ENCODE measurements around the gene SAMM50. TPM values are rescaled to one million over a fixed set of nuclear protein-coding genes. Genes with fewer than 3 reads are reported as not detected.

SAMM50 gene
- total and polyA plus RNA-seq, 2 experiments from 2014 or later: 56.8 to 92.0 TPM

DNA sequence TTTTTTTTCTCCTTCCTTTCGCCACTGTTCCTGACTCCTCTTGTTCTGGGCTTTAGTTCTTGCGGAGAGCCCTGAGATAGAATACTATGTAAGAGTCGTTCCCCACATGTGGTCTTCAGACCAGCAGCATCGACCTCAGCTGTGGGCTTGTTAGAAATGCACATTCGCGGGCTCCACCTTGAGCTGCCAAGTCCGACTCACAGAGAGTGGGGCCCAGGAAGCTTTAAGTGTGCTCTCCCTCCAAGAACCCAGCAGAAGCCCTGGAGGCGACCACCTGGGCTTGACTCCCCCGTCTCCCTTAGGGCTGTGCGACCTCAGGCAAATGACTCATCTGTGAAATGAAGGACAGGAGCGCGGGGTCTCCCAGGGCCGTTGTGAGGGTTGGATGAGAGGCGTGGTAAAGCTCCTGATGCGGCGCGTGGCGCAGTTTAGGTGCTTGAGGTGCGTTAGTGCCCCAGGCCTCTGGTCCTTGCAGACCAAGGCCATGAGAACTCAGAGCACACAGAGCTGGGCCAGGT is 18.8 kb downstream of the SAMM50 start:
- Histone ChIP-seq H3K27ac (no peak overlapping the region), H3K4me1 (ENCODE audit: low read depth) (no peaks in the 10 kb centered on the region), H3K36me3 (peaks cover 44% of the 10 kb centered on the region), H3K27me3 (no peaks in the 10 kb centered on the region), H3K9me3 (ENCODE audit: low read depth) (no peaks in the 10 kb centered on the region), H3K4me3 (no peak overlapping the region)
- no peak for DNase-seq (ENCODE audit: low read depth in 1 of 2, low spot score in 1 of 2)
- TF ChIP-seq, protein P1, sequence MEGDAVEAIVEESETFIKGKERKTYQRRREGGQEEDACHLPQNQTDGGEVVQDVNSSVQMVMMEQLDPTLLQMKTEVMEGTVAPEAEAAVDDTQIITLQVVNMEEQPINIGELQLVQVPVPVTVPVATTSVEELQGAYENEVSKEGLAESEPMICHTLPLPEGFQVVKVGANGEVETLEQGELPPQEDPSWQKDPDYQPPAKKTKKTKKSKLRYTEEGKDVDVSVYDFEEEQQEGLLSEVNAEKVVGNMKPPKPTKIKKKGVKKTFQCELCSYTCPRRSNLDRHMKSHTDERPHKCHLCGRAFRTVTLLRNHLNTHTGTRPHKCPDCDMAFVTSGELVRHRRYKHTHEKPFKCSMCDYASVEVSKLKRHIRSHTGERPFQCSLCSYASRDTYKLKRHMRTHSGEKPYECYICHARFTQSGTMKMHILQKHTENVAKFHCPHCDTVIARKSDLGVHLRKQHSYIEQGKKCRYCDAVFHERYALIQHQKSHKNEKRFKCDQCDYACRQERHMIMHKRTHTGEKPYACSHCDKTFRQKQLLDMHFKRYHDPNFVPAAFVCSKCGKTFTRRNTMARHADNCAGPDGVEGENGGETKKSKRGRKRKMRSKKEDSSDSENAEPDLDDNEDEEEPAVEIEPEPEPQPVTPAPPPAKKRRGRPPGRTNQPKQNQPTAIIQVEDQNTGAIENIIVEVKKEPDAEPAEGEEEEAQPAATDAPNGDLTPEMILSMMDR (IDR thresholded peaks at IDR 0.05; ENCODE audit: low read depth, low read length): no peak

- no peak for DNase-seq (ENCODE audit: low read depth in 1 of 2, low spot score in 1 of 2)
- H3K4me1 ChIP-seq (ENCODE audit: low read depth): no peaks in the 10 kb centered on the region
- TF ChIP-seq, protein P1 (IDR thresholded peaks at IDR 0.05; ENCODE audit: low read depth, low read length): no peak
- H3K9me3 ChIP-seq (ENCODE audit: low read depth): no peaks in the 10 kb centered on the region
- no peak overlapping the region for H3K4me3 ChIP-seq
- peaks cover 46% of the 10 kb centered on the region for H3K36me3 ChIP-seq
- H3K27me3 ChIP-seq: no peaks in the 10 kb centered on the region
- H3K27ac ChIP-seq: no peak overlapping the region
These were observed 19.8 kb downstream of the SAMM50 start for GRCh38 chr22:43975041-43975440.

GRCh38 chr22:43976861-43977795 is 21.9 kb downstream of the SAMM50 start:
- H3K4me3 ChIP-seq: no peak overlapping the region
- H3K27me3 ChIP-seq: no peaks in the 10 kb centered on the region
- H3K4me1 ChIP-seq (ENCODE audit: low read depth): no peaks in the 10 kb centered on the region
- H3K36me3 ChIP-seq: peaks cover 54% of the 10 kb centered on the region
- H3K27ac ChIP-seq: no peak overlapping the region
- TF ChIP-seq, protein P1 (IDR thresholded peaks at IDR 0.05; ENCODE audit: low read depth, low read length): no peak
- no peaks in the 10 kb centered on the region for H3K9me3 ChIP-seq (ENCODE audit: low read depth)
- DNase-seq (ENCODE audit: low read depth in 1 of 2, low spot score in 1 of 2): no peak

- no peak overlapping the region for H3K27ac ChIP-seq
- DNase-seq (ENCODE audit: low read depth in 1 of 2, low spot score in 1 of 2): no peak
- peaks cover 45% of the 10 kb centered on the region for H3K36me3 ChIP-seq
- TF ChIP-seq, protein P1 (IDR thresholded peaks at IDR 0.05; ENCODE audit: low read depth, low read length): no peak
- no peaks in the 10 kb centered on the region for H3K4me1 ChIP-seq (ENCODE audit: low read depth)
- no peak overlapping the region for H3K4me3 ChIP-seq
- H3K27me3 ChIP-seq: no peaks in the 10 kb centered on the region
- no peaks in the 10 kb centered on the region for H3K9me3 ChIP-seq (ENCODE audit: low read depth)
These were observed 23.3 kb downstream of the SAMM50 start for GRCh38 chr22:43978558-43978957.

GRCh38 chr22:43980579-43980978 is 25.3 kb downstream of the SAMM50 start:
- Histone ChIP-seq H3K9me3 (ENCODE audit: low read depth) (no peaks in the 10 kb centered on the region), H3K27me3 (no peaks in the 10 kb centered on the region), H3K4me3 (no peak overlapping the region), H3K4me1 (ENCODE audit: low read depth) (no peaks in the 10 kb centered on the region), H3K27ac (no peak overlapping the region), H3K36me3 (peaks cover 55% of the 10 kb centered on the region)
- no peak for DNase-seq (ENCODE audit: low read depth in 1 of 2, low spot score in 1 of 2)
- TF ChIP-seq, protein P1 (IDR thresholded peaks at IDR 0.05; ENCODE audit: low read depth, low read length): no peak
